A673 (cell line): ENCODE results near the gene ATP9A.

Experiments used
- EZH2 ChIP-seq: fragments of 200-600 bp; sonication (generic); IDR thresholded peaks from 2 replicates; pipeline ENCODE4 v1.6.1; 2017; ENCODE audit warnings: borderline replicate concordance, low read depth, mild to moderate bottlenecking, mixed read lengths, antibody characterized with exemption, low read length; ENCODE audit not compliant: poor library complexity, severe bottlenecking
- TF ChIP-seq, protein P1 (sequence below): fragments of 300-800, 200-600 bp; sonication (generic); conservative IDR thresholded peaks from 2 replicates; pipeline ENCODE4 v1.5.1; 2017; ENCODE audit warnings: low read depth, mild to moderate bottlenecking, antibody characterized with exemption, low read length, moderate library complexity, mixed read lengths

DNA sequence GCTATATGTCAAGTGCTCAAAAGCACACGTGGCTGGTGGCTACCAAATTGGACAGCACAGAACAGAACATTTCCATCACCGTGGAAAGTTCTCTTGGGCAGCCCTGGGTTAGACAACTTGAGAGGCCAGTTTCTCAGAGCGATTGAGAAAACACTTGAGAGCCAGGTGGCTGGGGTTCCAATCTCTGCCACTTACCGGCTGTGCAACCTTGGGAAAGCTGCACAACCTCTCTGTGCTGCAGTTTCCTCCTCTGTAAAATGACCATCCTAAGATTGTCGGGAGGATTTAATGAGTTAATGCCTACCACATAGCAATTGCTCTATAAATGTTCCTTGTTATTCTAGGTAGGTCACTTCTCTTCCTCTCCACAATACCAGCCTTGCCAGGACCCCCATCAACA, 200.6 kb downstream of the ATP9A start:
- TF ChIP-seq, protein P1, sequence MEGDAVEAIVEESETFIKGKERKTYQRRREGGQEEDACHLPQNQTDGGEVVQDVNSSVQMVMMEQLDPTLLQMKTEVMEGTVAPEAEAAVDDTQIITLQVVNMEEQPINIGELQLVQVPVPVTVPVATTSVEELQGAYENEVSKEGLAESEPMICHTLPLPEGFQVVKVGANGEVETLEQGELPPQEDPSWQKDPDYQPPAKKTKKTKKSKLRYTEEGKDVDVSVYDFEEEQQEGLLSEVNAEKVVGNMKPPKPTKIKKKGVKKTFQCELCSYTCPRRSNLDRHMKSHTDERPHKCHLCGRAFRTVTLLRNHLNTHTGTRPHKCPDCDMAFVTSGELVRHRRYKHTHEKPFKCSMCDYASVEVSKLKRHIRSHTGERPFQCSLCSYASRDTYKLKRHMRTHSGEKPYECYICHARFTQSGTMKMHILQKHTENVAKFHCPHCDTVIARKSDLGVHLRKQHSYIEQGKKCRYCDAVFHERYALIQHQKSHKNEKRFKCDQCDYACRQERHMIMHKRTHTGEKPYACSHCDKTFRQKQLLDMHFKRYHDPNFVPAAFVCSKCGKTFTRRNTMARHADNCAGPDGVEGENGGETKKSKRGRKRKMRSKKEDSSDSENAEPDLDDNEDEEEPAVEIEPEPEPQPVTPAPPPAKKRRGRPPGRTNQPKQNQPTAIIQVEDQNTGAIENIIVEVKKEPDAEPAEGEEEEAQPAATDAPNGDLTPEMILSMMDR = no peak
- TF ChIP-seq EZH2 = no peak
